ENCODE data around the gene MARCHF9.
A peak's percentile ranks its signal among the peaks of the same experiment; 100 is the strongest.

MARCHF9 gene

GRCh38 chr12:57753756-57754337, 1.1 kb upstream of the MARCHF9 start:
- no peak for DNase-seq (ENCODE audit: low read depth in 2 of 2)

GRCh38 chr12:57755194-57755453, 221 bp downstream of the MARCHF9 start:
- DNase-seq (ENCODE audit: low read depth in 2 of 2) = no peak

GRCh38 chr12:57755454-57756372, 810 bp downstream of the MARCHF9 start:
- DNase-seq (ENCODE audit: low read depth in 2 of 2) = no peak

- DNase-seq (ENCODE audit: low read depth in 2 of 2) = peak; percentile 56 to 68
Measured at GRCh38 chr12:57756406-57757341, 1.8 kb downstream of the MARCHF9 start.

GRCh38 chr12:57757771-57758170, 2.9 kb downstream of the MARCHF9 start:
- DNase-seq (ENCODE audit: low read depth in 2 of 2) = no peak

- DNase-seq (ENCODE audit: low read depth in 2 of 2) = no peak
Measured at GRCh38 chr12:57758552-57759359, 3.9 kb downstream of the MARCHF9 start.

GRCh38 chr12:57759360-57759980, 4.6 kb downstream of the MARCHF9 start:
- no peak for DNase-seq (ENCODE audit: low read depth in 2 of 2)

- DNase-seq (ENCODE audit: low read depth in 2 of 2) = no peak
Measured at GRCh38 chr12:57760347-57760982, 5.6 kb downstream of the MARCHF9 start.

GRCh38 chr12:57761391-57761998, 6.6 kb downstream of the MARCHF9 start:
- DNase-seq (ENCODE audit: low read depth in 2 of 2) = no peak

GRCh38 chr12:57762463-57762862, 7.6 kb downstream of the MARCHF9 start:
- DNase-seq (ENCODE audit: low read depth in 2 of 2) = no peak

- no peak for DNase-seq (ENCODE audit: low read depth in 2 of 2)
Measured at GRCh38 chr12:57763881-57764661, 9.2 kb downstream of the MARCHF9 start.

- no peak for DNase-seq (ENCODE audit: low read depth in 2 of 2)
Measured at GRCh38 chr12:57764662-57765002, 9.7 kb downstream of the MARCHF9 start.

- DNase-seq (ENCODE audit: low read depth in 2 of 2) = no peak
Measured at GRCh38 chr12:57765003-57765697, 10.2 kb downstream of the MARCHF9 start.

GRCh38 chr12:57765698-57766463, 11.0 kb downstream of the MARCHF9 start:
- DNase-seq (ENCODE audit: low read depth in 2 of 2) = no peak

- DNase-seq (ENCODE audit: low read depth in 2 of 2) = no peak
Measured at GRCh38 chr12:57766464-57767304, 11.8 kb downstream of the MARCHF9 start, which contains the start of gene CYP27B1. Gene CYP27B1 (minus strand): TSS chr12:57767078. CDS start chr12:57767041, 37 bp downstream.

GRCh38 chr12:57767305-57767698, 12.4 kb downstream of the MARCHF9 start:
- DNase-seq (ENCODE audit: low read depth in 2 of 2) = no peak

- no peak for DNase-seq (ENCODE audit: low read depth in 2 of 2)
Measured at GRCh38 chr12:57767876-57768275, 13.0 kb downstream of the MARCHF9 start.

Measured in stimulated activated CD4-positive, alpha-beta T cell treated with anti-CD3 and anti-CD28 coated beads, Interleukin-12 subunit alpha, Interleukin-12 subunit beta, amount 100 ng/mL, for 24 hours (primary cell).